DMS53 treated with DMSO at 0.1 percent for 48 hours (cell line): Measurements from ENCODE around the gene THEMIS2.
"Not testable (repeated sequence)": the region's sequence is repeated elsewhere in the genome, so short reads cannot be mapped to it uniquely, and the experiment has no call there.

ENCODE experiments used
- DNase-seq: peaks from one replicate; lab custom pipeline; 2025; ENCODE audit not compliant: unreplicated experiment; lab: John Stamatoyannopoulos, UW

THEMIS2 gene

GRCh38 chr1:27862671-27863537 lies 9.4 kb upstream of the THEMIS2 start:
- DNase-seq: no peak

- no peak for DNase-seq
Observed at GRCh38 chr1:27863538-27863915, 8.8 kb upstream of the THEMIS2 start.

GRCh38 chr1:27864264-27864895 lies 8.0 kb upstream of the THEMIS2 start:
- DNase-seq: no peak

- DNase-seq: no peak
Observed at GRCh38 chr1:27865821-27866220, 6.5 kb upstream of the THEMIS2 start.

- DNase-seq: no peak
Observed at GRCh38 chr1:27868556-27868931, 3.8 kb upstream of the THEMIS2 start.

- no peak for DNase-seq
Observed at GRCh38 chr1:27868932-27869718, 3.2 kb upstream of the THEMIS2 start.

- DNase-seq: no peak
Observed at GRCh38 chr1:27869719-27870085, 2.6 kb upstream of the THEMIS2 start.

GRCh38 chr1:27871076-27871475 lies 1.3 kb upstream of the THEMIS2 start:
- DNase-seq: not testable (repeated sequence)

- no peak for DNase-seq
Observed at GRCh38 chr1:27872802-27873551, 633 bp downstream of the THEMIS2 start.

- no peak for DNase-seq
Observed at GRCh38 chr1:27873671-27874384, 1.5 kb downstream of the THEMIS2 start.

- no peak for DNase-seq
Observed at GRCh38 chr1:27876341-27877114, 4.2 kb downstream of the THEMIS2 start.

- DNase-seq: no peak
Observed at GRCh38 chr1:27877115-27877416, 4.7 kb downstream of the THEMIS2 start.

GRCh38 chr1:27878039-27878438 lies 5.7 kb downstream of the THEMIS2 start:
- DNase-seq: no peak

GRCh38 chr1:27878787-27879335 lies 6.5 kb downstream of the THEMIS2 start:
- DNase-seq: no peak

GRCh38 chr1:27879374-27880082 lies 7.2 kb downstream of the THEMIS2 start:
- no peak for DNase-seq

GRCh38 chr1:27882543-27882903 lies 10.2 kb downstream of the THEMIS2 start:
- no peak for DNase-seq

GRCh38 chr1:27883536-27883935 lies 11.2 kb downstream of the THEMIS2 start:
- DNase-seq: no peak

GRCh38 chr1:27884006-27884954 lies 11.9 kb downstream of the THEMIS2 start:
- no peak for DNase-seq
